Stimulated activated CD8-positive, alpha-beta memory T cell treated with anti-CD3 and anti-CD28 coated beads, Interleukin-7, amount 100 ng/mL, for 48 hours (primary cell): ENCODE results near the gene CEP131.

Experiments
- DNase-seq, 2 donors: peaks; one replicate each; pipeline ENCODE4 v3.0.0-alpha.2; 2020; ENCODE audit warnings: low read depth in 1 of 2; ENCODE audit errors: extremely low read depth in 1 of 2

CEP131 gene

GRCh38 chr17:81222906-81223761 lies at the start of gene CEP131:
Gene CEP131 (minus strand): TSS chr17:81222965. CDS start chr17:81220056, 2,909 bp downstream.
- peak; percentile 97 to 98 for DNase-seq

- no peak for DNase-seq
Measured at GRCh38 chr17:81271226-81271625, 48.5 kb upstream of the CEP131 start.

- no peak for DNase-seq
Measured at GRCh38 chr17:81270279-81270678, 47.5 kb upstream of the CEP131 start.

GRCh38 chr17:81267390-81268067 lies 44.8 kb upstream of the CEP131 start:
- DNase-seq, result no peak

- DNase-seq, result no peak
Measured at GRCh38 chr17:81265576-81265975, 42.8 kb upstream of the CEP131 start.

- no peak for DNase-seq
Measured at GRCh38 chr17:81264640-81265039, 41.9 kb upstream of the CEP131 start.

GRCh38 chr17:81263371-81264181 lies 40.8 kb upstream of the CEP131 start:
- DNase-seq, result no peak

GRCh38 chr17:81261582-81262336 lies 39.0 kb upstream of the CEP131 start:
- no peak for DNase-seq

GRCh38 chr17:81261096-81261495 lies 38.3 kb upstream of the CEP131 start:
- no peak for DNase-seq

- no peak for DNase-seq
Measured at GRCh38 chr17:81260641-81261040, 37.9 kb upstream of the CEP131 start.

GRCh38 chr17:81260171-81260570 lies 37.4 kb upstream of the CEP131 start:
- DNase-seq, result no peak

GRCh38 chr17:81259058-81259605 lies 36.4 kb upstream of the CEP131 start:
- no peak for DNase-seq

- no peak for DNase-seq
Measured at GRCh38 chr17:81258292-81258691, 35.5 kb upstream of the CEP131 start.

- DNase-seq, result no peak
Measured at GRCh38 chr17:81257533-81257932, 34.8 kb upstream of the CEP131 start.

- DNase-seq, result no peak
Measured at GRCh38 chr17:81256616-81257015, 33.9 kb upstream of the CEP131 start.

GRCh38 chr17:81254955-81255717 lies 32.4 kb upstream of the CEP131 start:
- DNase-seq, result no peak

- DNase-seq, result peak in 1 of 2 donors; percentile 23
Measured at GRCh38 chr17:81253358-81254131, 30.8 kb upstream of the CEP131 start.

- DNase-seq, result no peak
Measured at GRCh38 chr17:81252987-81253329, 30.2 kb upstream of the CEP131 start.
